A549 treated with GW870086 at 1 μM for 4 hours (cell line): ENCODE data around the gene MRPL47. TPM values are rescaled to one million over a fixed set of nuclear protein-coding genes. Genes with fewer than 3 reads are reported as not detected.

Source experiments
- total RNA-seq: library from RNA; stranded (reverse); fragments of 200-300 nt; extraction: Qiagen RNA extraction; gene quantifications from 5 replicates; pipeline ENCODE4 v1.2.3, GENCODE V29; 2022; ENCODE audit warnings: low read depth

The MRPL47 gene
- 39.2 to 43.6 TPM (median 40.7 TPM) in 5 replicates for total RNA-seq

GRCh38 chr3:179604321-179605078 lies at the start of gene MRPL47, which contains the start of gene NDUFB5:
Gene MRPL47, minus strand, starts transcription at chr3:179604638. Its CDS starts 14 bp downstream, at chr3:179604624.
Gene NDUFB5, plus strand, starts transcription at chr3:179604794. Its CDS starts 22 bp downstream, at chr3:179604816.

GRCh38 chr3:179652447-179653095 lies 48.1 kb upstream of the MRPL47 start, which contains the start of gene USP13:
Gene USP13, plus strand, starts transcription at chr3:179653040. Its CDS starts 186 bp downstream, at chr3:179653226.

GRCh38 chr3:179562591-179563270 lies 41.7 kb downstream of the MRPL47 start, which contains the start of gene ACTL6A:
Gene ACTL6A, plus strand, starts transcription at chr3:179562926. Its CDS starts 167 bp downstream, at chr3:179563093.

Other genes with a start within 250 kb of the MRPL47 start
- gene GNB4, start 153.2 kb downstream of the MRPL47 start, total RNA-seq: 9.7 to 16.0 TPM (median 14.1 TPM) in 5 replicates
- gene ACTL6A, start 41.7 kb downstream of the MRPL47 start, total RNA-seq: 49.1 to 71.1 TPM (median 51.8 TPM) in 5 replicates
- 46.1 to 55.8 TPM (median 47.6 TPM) in 5 replicates for gene NDUFB5, start 156 bp upstream of the MRPL47 start, total RNA-seq
- 9.3 to 11.6 TPM (median 9.8 TPM) in 5 replicates for gene USP13, start 48.4 kb upstream of the MRPL47 start, total RNA-seq